A673 (cell line): ENCODE results near the gene CDC25A. TPM values are rescaled to one million over a fixed set of nuclear protein-coding genes. Genes with fewer than 3 reads are reported as not detected.

Experiments
- BruUV-seq: library from RNA; stranded (reverse); fragments of 400-500 nt; replicated peaks from 2 replicates; lab custom pipeline; 2021; lab: Mats Ljungman, UMichigan
- CTCF ChIA-PET: fragments of 300-600 bp; sonication (Branson Sonifier 250); formaldehyde crosslinking; loops from one replicate; lab custom pipeline; 2022; ENCODE audit warnings: antibody characterized with exemption; lab: Charles Lee
- POLR2A ChIA-PET: fragments of 300-600 bp; sonication (Branson Sonifier 250); formaldehyde crosslinking; loops from one replicate; lab custom pipeline; 2022; ENCODE audit warnings: antibody characterized with exemption; ENCODE audit not compliant: low non-redundant PET; lab: Charles Lee
- DNase-seq: peaks from one replicate; pipeline ENCODE4 v3.0.0-alpha.2; 2015; ENCODE audit warnings: low spot score
- H3K27ac ChIP-seq: fragments of 200-600 bp; sonication (generic); 2 replicates; pipeline ENCODE4 v1.5.1; 2016; ENCODE audit warnings: mixed run types, low read depth, mild to moderate bottlenecking, mixed read lengths, antibody characterized with exemption, low read length; ENCODE audit not compliant: poor library complexity, severe bottlenecking
- H3K27me3 ChIP-seq: fragments of 200-600 bp; sonication (generic); replicated peaks from 2 replicates; pipeline ENCODE4 v1.6.1; 2017; ENCODE audit warnings: mixed run types, low read depth, mild to moderate bottlenecking, mixed read lengths, antibody characterized with exemption, low read length; ENCODE audit not compliant: insufficient read depth, poor library complexity
- H3K36me3 ChIP-seq: fragments of 200-600 bp; sonication (generic); 2 replicates; pipeline ENCODE4 v1.6.1; 2016; ENCODE audit warnings: mixed run types, mild to moderate bottlenecking, mixed read lengths, antibody characterized with exemption, low read length; ENCODE audit not compliant: insufficient read depth, poor library complexity, severe bottlenecking
- H3K4me1 ChIP-seq: fragments of 200-600 bp; sonication (generic); 2 replicates; pipeline ENCODE4 v1.6.1; 2017; ENCODE audit warnings: mixed run types, mild to moderate bottlenecking, mixed read lengths, antibody characterized with exemption, low read length; ENCODE audit not compliant: insufficient read depth, poor library complexity, severe bottlenecking
- H3K4me3 ChIP-seq: fragments of 200-600 bp; sonication (generic); 2 replicates; pipeline ENCODE4 v1.5.1; 2016; ENCODE audit warnings: low read depth, mixed run types, mild to moderate bottlenecking, mixed read lengths, low read length; ENCODE audit not compliant: poor library complexity, severe bottlenecking
- H3K9me3 ChIP-seq: fragments of 200-600 bp; sonication (generic); 2 replicates; pipeline ENCODE4 v1.6.1; 2016; ENCODE audit warnings: mixed run types, low read depth, mild to moderate bottlenecking, mixed read lengths, antibody characterized with exemption, low read length; ENCODE audit not compliant: poor library complexity, severe bottlenecking
- CTCF ChIP-seq: fragments of 300-800, 200-600 bp; sonication (generic); conservative IDR thresholded peaks from 2 replicates; pipeline ENCODE4 v1.5.1; 2017; ENCODE audit warnings: low read depth, mild to moderate bottlenecking, antibody characterized with exemption, low read length, moderate library complexity, mixed read lengths
- EZH2 ChIP-seq: fragments of 200-600 bp; sonication (generic); IDR thresholded peaks from 2 replicates; pipeline ENCODE4 v1.6.1; 2017; ENCODE audit warnings: borderline replicate concordance, low read depth, mild to moderate bottlenecking, mixed read lengths, antibody characterized with exemption, low read length; ENCODE audit not compliant: poor library complexity, severe bottlenecking
- intact Hi-C: fragments of 100-400 bp; cut with micrococcal nuclease; formaldehyde crosslinking; loops from one replicate; pipeline ENCODE4 v1.10.0; 2022; ENCODE audit not compliant: unreplicated experiment
- total RNA-seq: library from RNA; stranded (reverse); gene quantifications from 2 replicates; pipeline ENCODE4 v1.2.3, GENCODE V29; 2021

The CDC25A gene
- total RNA-seq, 1 experiment from 2014 or later, result 34.6 TPM

- Histone ChIP-seq H3K27me3 (no peaks in the 10 kb centered on the region), H3K27ac (no peak overlapping the region), H3K9me3 (no peaks in the 10 kb centered on the region), H3K4me3 (no peak overlapping the region), H3K36me3 (no peaks in the 10 kb centered on the region), H3K4me1 (no peaks in the 10 kb centered on the region)
- intact Hi-C loops, result no loop called here
- BruUV-seq, result no TSS peak
- ChIA-PET POLR2A (no interaction called here), CTCF (no interaction called here)
- no peak for DNase-seq
- TF ChIP-seq EZH2, result no peak
- TF ChIP-seq CTCF, result no peak
Measured at GRCh38 chr3:48215876-48216275, 27.7 kb upstream of the CDC25A start.

- CTCF ChIA-PET, result no interaction called here
- H3K36me3 ChIP-seq, result no peaks in the 10 kb centered on the region
Measured at GRCh38 chr3:48215466-48215865, 27.2 kb upstream of the CDC25A start.

GRCh38 chr3:48215019-48215418 is 26.8 kb upstream of the CDC25A start:
- TF ChIP-seq EZH2 (no peak), CTCF (no peak)
- CTCF ChIA-PET, result no interaction called here
- no peak overlapping the region for H3K4me3 ChIP-seq
- H3K4me1 ChIP-seq, result no peaks in the 10 kb centered on the region
- intact Hi-C loops, result no loop called here
- POLR2A ChIA-PET, result no interaction called here
- BruUV-seq, result no TSS peak
- H3K27me3 ChIP-seq, result no peaks in the 10 kb centered on the region
- no peak for DNase-seq
- H3K9me3 ChIP-seq, result no peaks in the 10 kb centered on the region
- no peak overlapping the region for H3K27ac ChIP-seq
- H3K36me3 ChIP-seq, result no peaks in the 10 kb centered on the region

More at GRCh38 chr3:48215466-48215865, 27.2 kb upstream of the CDC25A start:
- POLR2A ChIA-PET, result no interaction called here
- Histone ChIP-seq H3K9me3 (no peaks in the 10 kb centered on the region), H3K27ac (no peak overlapping the region), H3K4me3 (no peak overlapping the region), H3K4me1 (no peaks in the 10 kb centered on the region), H3K27me3 (no peaks in the 10 kb centered on the region)
- intact Hi-C loops, result no loop called here
- BruUV-seq, result no TSS peak
- TF ChIP-seq EZH2 (no peak), CTCF (no peak)
- DNase-seq, result no peak
